HepG2 (cell line): ENCODE data around the gene SDC1. TPM values are rescaled to one million over a fixed set of nuclear protein-coding genes. Genes with fewer than 3 reads are reported as not detected.

ENCODE experiments used
- ATF2 ChIP-seq: sonication (generic); formaldehyde crosslinking; IDR thresholded peaks from 2 replicates; pipeline ENCODE4 v1.4.0; 2020; ENCODE audit warnings: missing genetic modification reagents
- ATF7 ChIP-seq, 2 experiments: fragments of 450-650 bp in 1 of 2; sonication (generic) in 1 of 2; formaldehyde crosslinking in 1 of 2; IDR thresholded peaks; 2 replicates each; pipeline versions ENCODE4 v1.4.0 to v1.6.1; 2016 to 2020; ENCODE audit warnings: antibody characterized with exemption in 1 of 2, mild to moderate bottlenecking in 1 of 2, missing genetic modification reagents in 1 of 2
- BCL6 ChIP-seq: IDR thresholded peaks from 2 replicates; pipeline ENCODE4 v1.6.1; 2016; ENCODE audit warnings: missing genetic modification reagents, missing compliant biosample characterization
- HNF4G ChIP-seq, 2 experiments: sonication (generic) in 1 of 2; formaldehyde crosslinking in 1 of 2; IDR thresholded peaks; 2 replicates each; pipeline versions ENCODE4 v1.4.0 to v1.6.1; 2011 to 2020; ENCODE audit warnings: borderline replicate concordance in 2 of 2, low read depth in 2 of 2, mild to moderate bottlenecking in 2 of 2, low read length in 1 of 2, missing genetic modification reagents in 1 of 2, moderate library complexity in 1 of 2
- MAF1 ChIP-seq: sonication (generic); formaldehyde crosslinking; IDR thresholded peaks from 2 replicates; pipeline ENCODE4 v1.5.0; 2020; ENCODE audit warnings: missing genetic modification reagents, borderline replicate concordance
- RORA ChIP-seq: sonication (generic); formaldehyde crosslinking; IDR thresholded peaks from 2 replicates; pipeline ENCODE4 v1.5.0; 2020; ENCODE audit warnings: mild to moderate bottlenecking, missing genetic modification reagents, moderate library complexity
- SSRP1 ChIP-seq: IDR thresholded peaks from 2 replicates; pipeline ENCODE4 v1.6.1; 2016; ENCODE audit warnings: control low read depth
- ZNF563 ChIP-seq: sonication (generic); formaldehyde crosslinking; IDR thresholded peaks from 2 replicates; pipeline ENCODE4 v1.8.0; 2022; ENCODE audit warnings: mild to moderate bottlenecking, moderate library complexity, missing genetic modification reagents
- polyA plus RNA-seq, 8 experiments: library from polyadenylated mRNA; depleted of rRNA in 3 of 8; stranded (reverse) in 7 of 8; unstranded in 1 of 8; fragments of >200 nt; fragmentation: Illumina TruSeq in 4 of 8; extraction: Trizol in 4 of 8; gene quantifications; 2 replicates each; pipeline versions ENCODE4 v1.2.1 to v1.2.3, GENCODE V29; 2011 to 2016; ENCODE audit warnings: low read depth in 4 of 8, missing spikeins in 1 of 8, mixed read lengths in 1 of 8; ENCODE audit not compliant: insufficient read depth in 1 of 8
- total RNA-seq, 5 experiments: library from RNA; depleted of rRNA; stranded (reverse); fragments of >200 nt; fragmentation: Illumina TruSeq; extraction: Trizol; gene quantifications; 2 replicates each; pipeline ENCODE4 v1.2.3, GENCODE V29; 2016; ENCODE audit warnings: low read depth in 1 of 5
- TF ChIP-seq, protein P1 (sequence below): sonication (generic); formaldehyde crosslinking; IDR thresholded peaks from 2 replicates; pipeline ENCODE4 v1.4.0; 2020; ENCODE audit warnings: mild to moderate bottlenecking, missing genetic modification reagents
- TF ChIP-seq, protein P2 (sequence below): sonication (generic); formaldehyde crosslinking; IDR thresholded peaks from 2 replicates; pipeline ENCODE4 v1.4.0; 2020; ENCODE audit warnings: missing genetic modification reagents, borderline replicate concordance

SDC1 gene
- total and polyA plus RNA-seq, 2 of the 13 experiments (the other 11 are each of a cell fraction or from before 2014, with no cell fraction given): 108 to 119 TPM

DNA sequence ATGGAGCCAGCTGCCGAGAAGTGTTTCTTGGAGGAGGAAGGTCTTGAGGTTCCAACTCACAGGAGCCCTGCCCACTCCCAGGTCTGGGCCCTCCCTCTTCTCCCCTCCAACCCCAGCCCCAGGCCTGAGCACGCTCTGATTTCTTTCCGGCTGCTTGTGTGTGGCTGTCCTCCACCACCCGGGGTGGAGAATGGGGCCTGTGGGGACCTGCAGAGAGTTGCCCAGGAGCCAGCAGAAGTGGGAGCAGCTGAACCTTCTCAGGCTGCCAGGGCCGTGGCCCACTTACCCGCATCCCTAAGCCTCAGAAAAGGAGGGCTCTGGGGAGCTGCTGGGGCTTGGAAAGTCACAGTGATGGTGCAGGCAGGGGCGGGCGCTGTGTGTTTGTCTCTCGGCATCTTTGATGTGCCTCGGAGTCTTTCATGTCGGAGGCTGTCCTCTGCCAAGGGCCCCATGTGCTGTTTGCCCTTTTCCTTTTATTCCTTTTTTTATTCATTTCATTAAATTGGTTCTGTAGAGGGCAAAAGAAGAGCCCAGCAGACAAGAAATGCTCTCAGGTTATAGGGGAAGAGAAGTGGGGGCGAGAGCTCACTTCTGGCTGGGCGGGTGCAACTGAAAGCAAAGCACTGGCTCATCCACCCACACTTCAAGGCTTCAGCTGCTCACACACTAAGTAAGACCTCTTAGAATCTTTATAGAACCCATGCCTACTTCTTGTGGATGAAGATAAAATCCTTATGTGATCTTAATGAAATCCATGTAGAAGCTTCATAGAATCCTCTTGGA, 52.5 kb downstream of the SDC1 start (continued):
- TF ChIP-seq ATF2 (CRISPR knock-in tag) (peak; percentile 40; the same call in 1 of the 2 replicates), MAF1 (no peak; the same call in 1 of the 2 replicates), BCL6 (no peak), ZNF563 (CRISPR knock-in tag) (no peak), SSRP1 (CRISPR knock-in tag) (no peak), RORA (CRISPR knock-in tag) (no peak), HNF4G (IDR thresholded peaks at IDR 0.05; ENCODE audit: borderline replicate concordance, low read depth, low read length) (no peak), HNF4G (CRISPR knock-in tag; IDR thresholded peaks at IDR 0.05; ENCODE audit: borderline replicate concordance, low read depth) (no peak), ATF7 (IDR thresholded peaks at IDR 0.05) (no peak), ATF7 (CRISPR knock-in tag; IDR thresholded peaks at IDR 0.05) (no peak)
- TF ChIP-seq, protein P1, sequence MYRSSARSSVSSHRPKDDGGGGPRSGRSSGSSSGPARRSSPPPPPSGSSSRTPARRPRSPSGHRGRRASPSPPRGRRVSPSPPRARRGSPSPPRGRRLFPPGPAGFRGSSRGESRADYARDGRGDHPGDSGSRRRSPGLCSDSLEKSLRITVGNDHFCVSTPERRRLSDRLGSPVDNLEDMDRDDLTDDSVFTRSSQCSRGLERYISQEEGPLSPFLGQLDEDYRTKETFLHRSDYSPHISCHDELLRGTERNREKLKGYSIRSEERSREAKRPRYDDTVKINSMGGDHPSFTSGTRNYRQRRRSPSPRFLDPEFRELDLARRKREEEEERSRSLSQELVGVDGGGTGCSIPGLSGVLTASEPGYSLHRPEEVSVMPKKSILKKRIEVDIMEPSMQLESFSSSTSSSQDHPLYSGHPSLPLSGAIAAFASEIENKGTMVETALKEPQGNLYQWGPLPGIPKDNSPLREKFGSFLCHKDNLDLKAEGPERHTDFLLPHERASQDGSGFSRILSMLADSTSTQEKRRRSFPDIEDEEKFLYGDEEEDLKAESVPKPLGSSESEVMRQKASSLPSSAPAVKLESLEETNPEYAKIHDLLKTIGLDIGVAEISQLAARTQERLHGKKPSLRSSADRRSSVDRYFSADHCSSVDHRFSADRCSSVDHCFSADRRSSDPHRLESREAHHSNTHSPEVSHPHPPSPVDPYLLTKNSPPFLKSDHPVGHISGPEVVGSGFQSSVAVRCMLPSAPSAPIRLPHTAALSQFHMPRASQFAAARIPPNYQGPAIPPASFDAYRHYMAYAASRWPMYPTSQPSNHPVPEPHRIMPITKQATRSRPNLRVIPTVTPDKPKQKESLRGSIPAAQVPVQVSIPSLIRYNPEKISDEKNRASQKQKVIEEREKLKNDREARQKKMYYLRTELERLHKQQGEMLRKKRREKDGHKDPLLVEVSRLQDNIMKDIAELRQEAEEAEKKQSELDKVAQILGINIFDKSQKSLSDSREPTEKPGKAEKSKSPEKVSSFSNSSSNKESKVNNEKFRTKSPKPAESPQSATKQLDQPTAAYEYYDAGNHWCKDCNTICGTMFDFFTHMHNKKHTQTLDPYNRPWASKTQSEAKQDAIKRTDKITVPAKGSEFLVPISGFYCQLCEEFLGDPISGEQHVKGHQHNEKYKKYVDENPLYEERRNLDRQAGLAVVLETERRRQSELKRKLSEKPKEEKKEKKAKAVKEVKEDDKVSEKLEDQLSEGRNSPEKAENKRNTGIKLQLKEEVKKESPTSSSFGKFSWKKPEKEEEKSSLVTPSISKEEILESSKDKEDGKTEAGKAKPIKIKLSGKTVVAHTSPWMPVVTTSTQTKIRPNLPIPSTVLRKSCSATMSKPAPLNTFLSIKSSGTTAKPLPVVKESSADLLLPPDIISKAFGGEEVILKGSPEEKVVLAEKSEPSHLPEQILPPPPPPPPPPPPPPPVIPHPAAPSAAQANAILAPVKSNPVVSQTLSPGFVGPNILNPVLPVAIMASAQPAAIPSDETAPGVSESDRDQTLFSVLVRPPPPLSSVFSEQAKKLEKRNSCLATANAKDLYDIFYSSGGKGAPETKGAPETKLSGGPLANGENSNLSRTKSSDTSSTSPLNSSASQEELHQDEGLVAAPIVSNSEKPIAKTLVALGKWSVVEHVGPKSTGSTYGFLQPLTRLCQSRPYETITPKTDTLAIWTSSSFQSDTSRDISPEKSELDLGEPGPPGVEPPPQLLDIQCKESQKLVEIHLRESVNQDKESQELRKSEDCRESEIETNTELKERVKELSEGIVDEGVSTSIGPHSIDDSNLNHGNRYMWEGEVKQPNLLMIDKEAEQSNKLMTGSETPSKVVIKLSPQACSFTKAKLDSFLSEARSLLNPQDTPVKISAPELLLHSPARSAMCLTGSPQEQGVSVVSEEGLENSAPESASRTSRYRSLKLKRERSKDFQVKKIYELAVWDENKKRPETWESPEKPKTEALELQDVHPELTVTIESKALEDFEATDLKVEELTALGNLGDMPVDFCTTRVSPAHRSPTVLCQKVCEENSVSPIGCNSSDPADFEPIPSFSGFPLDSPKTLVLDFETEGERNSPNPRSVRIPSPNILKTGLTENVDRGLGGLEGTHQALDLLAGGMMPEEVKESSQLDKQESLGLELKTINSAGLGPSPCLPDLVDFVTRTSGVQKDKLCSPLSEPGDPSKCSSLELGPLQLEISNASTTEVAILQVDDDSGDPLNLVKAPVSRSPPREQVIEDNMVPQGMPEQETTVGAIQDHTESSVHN: no peak
- TF ChIP-seq, protein P2, sequence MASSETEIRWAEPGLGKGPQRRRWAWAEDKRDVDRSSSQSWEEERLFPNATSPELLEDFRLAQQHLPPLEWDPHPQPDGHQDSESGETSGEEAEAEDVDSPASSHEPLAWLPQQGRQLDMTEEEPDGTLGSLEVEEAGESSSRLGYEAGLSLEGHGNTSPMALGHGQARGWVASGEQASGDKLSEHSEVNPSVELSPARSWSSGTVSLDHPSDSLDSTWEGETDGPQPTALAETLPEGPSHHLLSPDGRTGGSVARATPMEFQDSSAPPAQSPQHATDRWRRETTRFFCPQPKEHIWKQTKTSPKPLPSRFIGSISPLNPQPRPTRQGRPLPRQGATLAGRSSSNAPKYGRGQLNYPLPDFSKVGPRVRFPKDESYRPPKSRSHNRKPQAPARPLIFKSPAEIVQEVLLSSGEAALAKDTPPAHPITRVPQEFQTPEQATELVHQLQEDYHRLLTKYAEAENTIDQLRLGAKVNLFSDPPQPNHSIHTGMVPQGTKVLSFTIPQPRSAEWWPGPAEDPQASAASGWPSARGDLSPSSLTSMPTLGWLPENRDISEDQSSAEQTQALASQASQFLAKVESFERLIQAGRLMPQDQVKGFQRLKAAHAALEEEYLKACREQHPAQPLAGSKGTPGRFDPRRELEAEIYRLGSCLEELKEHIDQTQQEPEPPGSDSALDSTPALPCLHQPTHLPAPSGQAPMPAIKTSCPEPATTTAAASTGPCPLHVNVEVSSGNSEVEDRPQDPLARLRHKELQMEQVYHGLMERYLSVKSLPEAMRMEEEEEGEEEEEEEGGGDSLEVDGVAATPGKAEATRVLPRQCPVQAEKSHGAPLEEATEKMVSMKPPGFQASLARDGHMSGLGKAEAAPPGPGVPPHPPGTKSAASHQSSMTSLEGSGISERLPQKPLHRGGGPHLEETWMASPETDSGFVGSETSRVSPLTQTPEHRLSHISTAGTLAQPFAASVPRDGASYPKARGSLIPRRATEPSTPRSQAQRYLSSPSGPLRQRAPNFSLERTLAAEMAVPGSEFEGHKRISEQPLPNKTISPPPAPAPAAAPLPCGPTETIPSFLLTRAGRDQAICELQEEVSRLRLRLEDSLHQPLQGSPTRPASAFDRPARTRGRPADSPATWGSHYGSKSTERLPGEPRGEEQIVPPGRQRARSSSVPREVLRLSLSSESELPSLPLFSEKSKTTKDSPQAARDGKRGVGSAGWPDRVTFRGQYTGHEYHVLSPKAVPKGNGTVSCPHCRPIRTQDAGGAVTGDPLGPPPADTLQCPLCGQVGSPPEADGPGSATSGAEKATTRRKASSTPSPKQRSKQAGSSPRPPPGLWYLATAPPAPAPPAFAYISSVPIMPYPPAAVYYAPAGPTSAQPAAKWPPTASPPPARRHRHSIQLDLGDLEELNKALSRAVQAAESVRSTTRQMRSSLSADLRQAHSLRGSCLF (CRISPR knock-in tag): no peak
